ENCODE results near the gene CDK15.

DNA sequence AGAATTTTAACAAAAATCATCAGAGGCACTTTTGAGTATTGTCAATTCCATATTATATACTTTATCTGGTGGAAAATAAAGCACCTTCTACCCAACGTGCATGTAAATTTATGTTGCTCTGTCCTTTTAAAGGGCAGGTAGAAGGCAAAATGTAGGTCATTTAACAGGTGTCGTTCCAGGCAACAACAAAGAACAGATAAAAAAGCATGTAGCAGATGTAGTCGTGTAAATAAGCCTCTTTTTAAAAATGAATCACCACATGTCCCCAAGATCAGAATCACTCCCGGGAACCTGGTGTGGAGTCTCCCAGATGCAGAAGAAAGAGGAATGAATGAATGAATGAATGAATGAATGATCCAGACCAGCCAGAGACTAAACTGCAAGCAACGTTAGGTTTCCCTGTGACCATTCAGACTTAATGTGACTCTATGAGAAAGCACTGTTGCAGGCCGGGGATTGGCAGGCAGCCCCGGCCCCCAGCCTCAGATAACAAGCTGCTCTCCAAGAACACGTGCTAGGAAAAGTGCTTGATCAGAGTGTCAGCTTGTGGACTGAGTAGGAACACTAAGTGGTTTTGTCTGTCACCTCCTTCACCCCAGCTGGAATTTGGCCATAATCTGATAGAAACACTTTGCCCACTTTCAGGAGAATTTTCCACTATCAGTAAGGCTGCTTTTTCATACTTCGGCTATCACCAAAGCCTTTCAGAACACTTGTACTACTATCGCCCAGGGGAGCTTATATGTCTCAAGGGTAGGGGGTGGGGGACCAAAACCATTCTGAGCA, 100.6 kb downstream of the CDK15 start:
- TF ChIP-seq BHLHE40 (IDR thresholded peaks at IDR 0.05; ENCODE audit: borderline replicate concordance) (no peak), FOXM1 (IDR thresholded peaks at IDR 0.05; ENCODE audit: borderline replicate concordance) (no peak), SUZ12 (IDR thresholded peaks at IDR 0.05) (no peak), TARDBP (IDR thresholded peaks at IDR 0.05) (no peak)
